HG03135 (cell line): ENCODE results near the gene COX6A1.

Experiments used
- ATAC-seq: cut with Tn5 transposase; IDR thresholded peaks from one replicate; pipeline ENCODE4 v1.9.1; 2021; ENCODE audit warnings: mild to moderate bottlenecking, moderate library complexity; ENCODE audit not compliant: unreplicated experiment

Gene COX6A1

DNA sequence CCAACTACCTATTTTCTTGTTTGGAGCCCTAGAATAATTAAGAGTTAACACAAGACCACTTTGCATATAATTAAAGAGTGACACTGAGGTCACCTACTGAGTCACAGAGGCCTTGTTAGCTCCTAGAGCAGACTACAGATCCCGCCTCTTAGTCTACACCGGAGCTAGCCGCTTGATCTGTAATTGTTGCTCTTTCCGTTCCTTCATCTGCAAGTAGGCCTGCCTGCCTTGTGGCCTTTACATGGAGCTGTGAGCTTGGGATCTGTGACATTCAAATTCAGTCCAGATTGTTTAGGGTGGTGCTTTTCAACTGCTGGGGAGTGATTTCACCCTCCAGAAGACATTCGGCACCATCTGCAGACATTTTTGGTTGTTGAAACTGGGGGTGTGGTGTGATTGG is 52.4 kb downstream of the COX6A1 start:
- no peak for ATAC-seq
